HG03135 (cell line): Measurements from ENCODE around the gene RTBDN.
"Not testable (repeated sequence)": the region's sequence is repeated elsewhere in the genome, so short reads cannot be mapped to it uniquely, and the experiment has no call there.

Experiments
- ATAC-seq: cut with Tn5 transposase; IDR thresholded peaks from one replicate; pipeline ENCODE4 v1.9.1; 2021; ENCODE audit warnings: mild to moderate bottlenecking, moderate library complexity; ENCODE audit not compliant: unreplicated experiment

RTBDN gene

GRCh38 chr19:12858041-12858928, 23.9 kb upstream of the RTBDN start:
- ATAC-seq = no peak

GRCh38 chr19:12856653-12857052, 22.3 kb upstream of the RTBDN start:
- no peak for ATAC-seq

- peak; percentile 69 for ATAC-seq
These were observed 13.1 kb upstream of the RTBDN start for GRCh38 chr19:12847159-12848139.

- ATAC-seq = not testable (repeated sequence)
These were observed 12.2 kb upstream of the RTBDN start for GRCh38 chr19:12846613-12847012.

- ATAC-seq = no peak
These were observed 9.8 kb upstream of the RTBDN start for GRCh38 chr19:12843999-12844732.

GRCh38 chr19:12843328-12843727, 8.9 kb upstream of the RTBDN start:
- no peak for ATAC-seq

GRCh38 chr19:12842511-12842910, 8.1 kb upstream of the RTBDN start:
- ATAC-seq = no peak

GRCh38 chr19:12841094-12841493, 6.7 kb upstream of the RTBDN start:
- ATAC-seq = no peak

GRCh38 chr19:12840091-12841079, 6.0 kb upstream of the RTBDN start:
- ATAC-seq = no peak

- no peak for ATAC-seq
These were observed 4.7 kb upstream of the RTBDN start for GRCh38 chr19:12838886-12839756.

GRCh38 chr19:12838182-12838885, 4.0 kb upstream of the RTBDN start, which contains the start of gene MAST1:
Gene MAST1 (plus strand): TSS chr19:12838515. CDS start chr19:12838573, 58 bp downstream.
- no peak for ATAC-seq

- ATAC-seq = no peak
These were observed 2.8 kb upstream of the RTBDN start for GRCh38 chr19:12837225-12837624.

- ATAC-seq = no peak
These were observed 2.1 kb upstream of the RTBDN start for GRCh38 chr19:12836529-12836863.

- ATAC-seq = no peak
These were observed 788 bp upstream of the RTBDN start for GRCh38 chr19:12834976-12835757.

GRCh38 chr19:12833738-12834565, 427 bp downstream of the RTBDN start:
- no peak for ATAC-seq

GRCh38 chr19:12833418-12833737, 1.0 kb downstream of the RTBDN start:
- no peak for ATAC-seq

GRCh38 chr19:12828494-12828893, 5.9 kb downstream of the RTBDN start:
- ATAC-seq = no peak
